A673 (cell line): ENCODE measurements around the gene PLAC9. TPM values are rescaled to one million over a fixed set of nuclear protein-coding genes. Genes with fewer than 3 reads are reported as not detected.

Experiments used
- BruUV-seq: library from RNA; stranded (reverse); fragments of 400-500 nt; replicated peaks from 2 replicates; lab custom pipeline; 2021; lab: Mats Ljungman, UMichigan
- CTCF ChIA-PET: fragments of 300-600 bp; sonication (Branson Sonifier 250); formaldehyde crosslinking; loops from one replicate; lab custom pipeline; 2022; ENCODE audit warnings: antibody characterized with exemption; lab: Charles Lee
- POLR2A ChIA-PET: fragments of 300-600 bp; sonication (Branson Sonifier 250); formaldehyde crosslinking; loops from one replicate; lab custom pipeline; 2022; ENCODE audit warnings: antibody characterized with exemption; ENCODE audit not compliant: low non-redundant PET; lab: Charles Lee
- DNase-seq: peaks from one replicate; pipeline ENCODE4 v3.0.0-alpha.2; 2015; ENCODE audit warnings: low spot score
- H3K27ac ChIP-seq: fragments of 200-600 bp; sonication (generic); 2 replicates; pipeline ENCODE4 v1.5.1; 2016; ENCODE audit warnings: mixed run types, low read depth, mild to moderate bottlenecking, mixed read lengths, antibody characterized with exemption, low read length; ENCODE audit not compliant: poor library complexity, severe bottlenecking
- H3K27me3 ChIP-seq: fragments of 200-600 bp; sonication (generic); replicated peaks from 2 replicates; pipeline ENCODE4 v1.6.1; 2017; ENCODE audit warnings: mixed run types, low read depth, mild to moderate bottlenecking, mixed read lengths, antibody characterized with exemption, low read length; ENCODE audit not compliant: insufficient read depth, poor library complexity
- H3K36me3 ChIP-seq: fragments of 200-600 bp; sonication (generic); 2 replicates; pipeline ENCODE4 v1.6.1; 2016; ENCODE audit warnings: mixed run types, mild to moderate bottlenecking, mixed read lengths, antibody characterized with exemption, low read length; ENCODE audit not compliant: insufficient read depth, poor library complexity, severe bottlenecking
- H3K4me1 ChIP-seq: fragments of 200-600 bp; sonication (generic); 2 replicates; pipeline ENCODE4 v1.6.1; 2017; ENCODE audit warnings: mixed run types, mild to moderate bottlenecking, mixed read lengths, antibody characterized with exemption, low read length; ENCODE audit not compliant: insufficient read depth, poor library complexity, severe bottlenecking
- H3K4me3 ChIP-seq: fragments of 200-600 bp; sonication (generic); 2 replicates; pipeline ENCODE4 v1.5.1; 2016; ENCODE audit warnings: low read depth, mixed run types, mild to moderate bottlenecking, mixed read lengths, low read length; ENCODE audit not compliant: poor library complexity, severe bottlenecking
- H3K9me3 ChIP-seq: fragments of 200-600 bp; sonication (generic); 2 replicates; pipeline ENCODE4 v1.6.1; 2016; ENCODE audit warnings: mixed run types, low read depth, mild to moderate bottlenecking, mixed read lengths, antibody characterized with exemption, low read length; ENCODE audit not compliant: poor library complexity, severe bottlenecking
- CTCF ChIP-seq: fragments of 300-800, 200-600 bp; sonication (generic); conservative IDR thresholded peaks from 2 replicates; pipeline ENCODE4 v1.5.1; 2017; ENCODE audit warnings: low read depth, mild to moderate bottlenecking, antibody characterized with exemption, low read length, moderate library complexity, mixed read lengths
- EZH2 ChIP-seq: fragments of 200-600 bp; sonication (generic); IDR thresholded peaks from 2 replicates; pipeline ENCODE4 v1.6.1; 2017; ENCODE audit warnings: borderline replicate concordance, low read depth, mild to moderate bottlenecking, mixed read lengths, antibody characterized with exemption, low read length; ENCODE audit not compliant: poor library complexity, severe bottlenecking
- intact Hi-C: fragments of 100-400 bp; cut with micrococcal nuclease; formaldehyde crosslinking; loops from one replicate; pipeline ENCODE4 v1.10.0; 2022; ENCODE audit not compliant: unreplicated experiment
- total RNA-seq: library from RNA; stranded (reverse); gene quantifications from 2 replicates; pipeline ENCODE4 v1.2.3, GENCODE V29; 2021

PLAC9 gene
- total RNA-seq, 1 experiment from 2014 or later: not detected

- intact Hi-C loops: no loop called here
- no peak overlapping the region for H3K4me3 ChIP-seq
- no peaks in the 10 kb centered on the region for H3K27me3 ChIP-seq
- no peak for DNase-seq
- H3K9me3 ChIP-seq: no peaks in the 10 kb centered on the region
- peaks cover 33% of the 10 kb centered on the region for H3K36me3 ChIP-seq
- POLR2A ChIA-PET: no interaction called here
- TF ChIP-seq CTCF (no peak), EZH2 (no peak)
- CTCF ChIA-PET: interaction anchor here (1.0 kb wide), 1 partner anchor 12 kb away, joined by 3 read pairs; no protein-coding TSS in a partner anchor
- BruUV-seq: no TSS peak
- no peak overlapping the region for H3K27ac ChIP-seq
- H3K4me1 ChIP-seq: peaks cover 28% of the 10 kb centered on the region
Observed at GRCh38 chr10:80156216-80156615, 23.7 kb downstream of the PLAC9 start.

- CTCF ChIA-PET: no interaction called here
- BruUV-seq: no TSS peak
- POLR2A ChIA-PET: no interaction called here
Observed at GRCh38 chr10:80157561-80157960, 25.0 kb downstream of the PLAC9 start.

GRCh38 chr10:80158126-80158525 lies 25.6 kb downstream of the PLAC9 start:
- Histone ChIP-seq H3K27ac (peak overlapping the region; percentile 79), H3K9me3 (no peaks in the 10 kb centered on the region), H3K27me3 (no peaks in the 10 kb centered on the region), H3K36me3 (peaks cover 33% of the 10 kb centered on the region), H3K4me1 (peaks cover 37% of the 10 kb centered on the region), H3K4me3 (no peak overlapping the region)
- CTCF ChIA-PET: interaction anchor here (1.2 kb wide), 1 partner anchor 14 kb away, joined by 7 read pairs; no protein-coding TSS in a partner anchor
- TF ChIP-seq CTCF (no peak), EZH2 (no peak)
- BruUV-seq: no TSS peak
- POLR2A ChIA-PET: no interaction called here
- intact Hi-C loops: loop anchor here (2.0 kb wide), 1 partner anchor 47 kb away; the partner anchor contains the start of gene ANXA11
- no peak for DNase-seq

More at GRCh38 chr10:80157561-80157960, 25.0 kb downstream of the PLAC9 start:
- TF ChIP-seq CTCF (no peak), EZH2 (no peak)
- Histone ChIP-seq H3K27me3 (no peaks in the 10 kb centered on the region), H3K4me1 (peaks cover 37% of the 10 kb centered on the region), H3K9me3 (no peaks in the 10 kb centered on the region), H3K27ac (peak overlapping the region; percentile 79), H3K36me3 (peaks cover 33% of the 10 kb centered on the region), H3K4me3 (no peak overlapping the region)
- intact Hi-C loops: no loop called here
- no peak for DNase-seq
